ENCODE data around the gene DLG1.

Gene DLG1

GRCh38 chr3:197206913-197207312, 91.5 kb downstream of the DLG1 start:
- ChIA-PET POLR2A (ENCODE audit: low non-redundant PET) (no interaction called here), CTCF (no interaction called here)
- no peak for DNase-seq (ENCODE audit: low spot score)
- no peak for TF ChIP-seq CTCF (conservative IDR thresholded peaks at IDR 0.05; ENCODE audit: low read depth)
- H3K27ac ChIP-seq = no peak overlapping the region

- H3K27ac ChIP-seq = no peak overlapping the region
- ChIA-PET POLR2A (ENCODE audit: low non-redundant PET) (no interaction called here), CTCF (interaction anchor here (0.7 kb wide), 1 partner anchor 168 kb away, joined by 3 read pairs; no protein-coding TSS in a partner anchor)
- DNase-seq (ENCODE audit: low spot score) = no peak
- TF ChIP-seq CTCF (conservative IDR thresholded peaks at IDR 0.05; ENCODE audit: low read depth) = no peak
These were observed 92.7 kb downstream of the DLG1 start for GRCh38 chr3:197205675-197206074.

- ChIA-PET CTCF (interaction anchor here (0.6 to 0.7 kb wide), 2 partner anchors 113 to 168 kb away, joined by 3 to 4 read pairs; no protein-coding TSS in a partner anchor), POLR2A (ENCODE audit: low non-redundant PET) (no interaction called here)
- no peak for TF ChIP-seq CTCF (conservative IDR thresholded peaks at IDR 0.05; ENCODE audit: low read depth)
- no peak for DNase-seq (ENCODE audit: low spot score)
- no peak overlapping the region for H3K27ac ChIP-seq
These were observed 93.1 kb downstream of the DLG1 start for GRCh38 chr3:197205265-197205664.

- ChIA-PET CTCF (interaction anchor here (0.6 to 0.7 kb wide), 4 partner anchors 32 to 391 kb away, joined by 3 to 4 read pairs (median 3); no protein-coding TSS in a partner anchor), POLR2A (ENCODE audit: low non-redundant PET) (no interaction called here)
- no peak for TF ChIP-seq CTCF (conservative IDR thresholded peaks at IDR 0.05; ENCODE audit: low read depth)
- no peak overlapping the region for H3K27ac ChIP-seq
- DNase-seq (ENCODE audit: low spot score) = no peak
These were observed 93.7 kb downstream of the DLG1 start for GRCh38 chr3:197204736-197205135.

GRCh38 chr3:197203714-197204146, 94.7 kb downstream of the DLG1 start:
- DNase-seq (ENCODE audit: low spot score) = no peak
- POLR2A ChIA-PET (ENCODE audit: low non-redundant PET) = no interaction called here
- H3K27ac ChIP-seq = no peak overlapping the region
- CTCF ChIA-PET = interaction anchor here (0.6 kb wide), 2 partner anchors 13 to 28 kb away, joined by 4 to 5 read pairs; no protein-coding TSS in a partner anchor
- no peak for TF ChIP-seq CTCF (conservative IDR thresholded peaks at IDR 0.05; ENCODE audit: low read depth)

GRCh38 chr3:197202694-197203093, 95.7 kb downstream of the DLG1 start:
- no peak for TF ChIP-seq CTCF (conservative IDR thresholded peaks at IDR 0.05; ENCODE audit: low read depth)
- ChIA-PET POLR2A (ENCODE audit: low non-redundant PET) (no interaction called here), CTCF (interaction anchor here (0.7 kb wide), 1 partner anchor 682 kb away, joined by 3 read pairs; no protein-coding TSS in a partner anchor)
- no peak for DNase-seq (ENCODE audit: low spot score)
- H3K27ac ChIP-seq = no peak overlapping the region
